ENCODE results near the gene SEH1L. TPM values are rescaled to one million over a fixed set of nuclear protein-coding genes. Genes with fewer than 3 reads are reported as not detected.

Gene SEH1L
- total RNA-seq, 1 donor from 2014 or later, result 108 TPM

GRCh38 chr18:12989397-12990122, 41.7 kb downstream of the SEH1L start:
- no peak for TF ChIP-seq CTCF (IDR thresholded peaks at IDR 0.05; ENCODE audit: insufficient read depth, low read length, severe bottlenecking)
- Histone ChIP-seq H3K27me3 (ENCODE audit: control insufficient read depth, insufficient read depth, low read length) (no peaks in the 10 kb centered on the region), H3K36me3 (ENCODE audit: control insufficient read depth, insufficient read depth, low read length) (no peaks in the 10 kb centered on the region), H3K4me3 (ENCODE audit: low read depth, low read length) (no peak overlapping the region)
- FAIRE-seq (no peak), DNase-seq (ENCODE audit: low read depth) (no peak)

- FAIRE-seq (peak; percentile 84), DNase-seq (ENCODE audit: low read depth) (peak; percentile 10)
- H3K27me3 ChIP-seq (ENCODE audit: control insufficient read depth, insufficient read depth, low read length), result no peaks in the 10 kb centered on the region
- no peaks in the 10 kb centered on the region for H3K36me3 ChIP-seq (ENCODE audit: control insufficient read depth, insufficient read depth, low read length)
- no peak overlapping the region for H3K4me3 ChIP-seq (ENCODE audit: low read depth, low read length)
- no peak for TF ChIP-seq CTCF (IDR thresholded peaks at IDR 0.05; ENCODE audit: insufficient read depth, low read length, severe bottlenecking)
Observed at GRCh38 chr18:12990123-12990475, 42.3 kb downstream of the SEH1L start.

GRCh38 chr18:12990641-12990966, 42.8 kb downstream of the SEH1L start:
- TF ChIP-seq CTCF (IDR thresholded peaks at IDR 0.05; ENCODE audit: insufficient read depth, low read length, severe bottlenecking), result no peak
- Histone ChIP-seq H3K4me3 (ENCODE audit: low read depth, low read length) (peak overlapping the region; percentile 87), H3K27me3 (ENCODE audit: control insufficient read depth, insufficient read depth, low read length) (no peaks in the 10 kb centered on the region), H3K36me3 (ENCODE audit: control insufficient read depth, insufficient read depth, low read length) (no peaks in the 10 kb centered on the region)
- DNase-seq (ENCODE audit: low read depth) (no peak), FAIRE-seq (no peak)

GRCh38 chr18:12990967-12991820, 43.4 kb downstream of the SEH1L start, which contains the start of gene CEP192:
Gene CEP192 (plus strand): TSS chr18:12991362. CDS start chr18:12999425, 8,063 bp downstream.
- no peaks in the 10 kb centered on the region for H3K36me3 ChIP-seq (ENCODE audit: control insufficient read depth, insufficient read depth, low read length)
- no peaks in the 10 kb centered on the region for H3K27me3 ChIP-seq (ENCODE audit: control insufficient read depth, insufficient read depth, low read length)
- FAIRE-seq (no peak), DNase-seq (ENCODE audit: low read depth) (peak; percentile 93)
- TF ChIP-seq CTCF (IDR thresholded peaks at IDR 0.05; ENCODE audit: insufficient read depth, low read length, severe bottlenecking), result peak; percentile 2
- peak within 1 kb of the TSS; percentile 87 for H3K4me3 ChIP-seq (ENCODE audit: low read depth, low read length)

GRCh38 chr18:12991821-12992179, 44.0 kb downstream of the SEH1L start:
- FAIRE-seq, result no peak
- peak overlapping the region; percentile 87 for H3K4me3 ChIP-seq (ENCODE audit: low read depth, low read length)
- no peaks in the 10 kb centered on the region for H3K27me3 ChIP-seq (ENCODE audit: control insufficient read depth, insufficient read depth, low read length)
- peak; percentile 67 for DNase-seq (ENCODE audit: low read depth)
- no peaks in the 10 kb centered on the region for H3K36me3 ChIP-seq (ENCODE audit: control insufficient read depth, insufficient read depth, low read length)
- TF ChIP-seq CTCF (IDR thresholded peaks at IDR 0.05; ENCODE audit: insufficient read depth, low read length, severe bottlenecking), result no peak
